HepG2 (cell line): ENCODE data around the gene XPO5. TPM values are rescaled to one million over a fixed set of nuclear protein-coding genes. Genes with fewer than 3 reads are reported as not detected.
A peak's percentile ranks its signal among the peaks of the same experiment; 100 is the strongest.

ENCODE experiments used
- ATF1 ChIP-seq: IDR thresholded peaks from 2 replicates; pipeline ENCODE4 v1.6.1; 2016; ENCODE audit warnings: mild to moderate bottlenecking, control low read depth
- ATM ChIP-seq: fragments of 450-650 bp; IDR thresholded peaks from 2 replicates; pipeline ENCODE4 v1.7.1; 2017; ENCODE audit warnings: mild to moderate bottlenecking, borderline replicate concordance
- GFI1 ChIP-seq: sonication (generic); formaldehyde crosslinking; IDR thresholded peaks from 2 replicates; pipeline ENCODE4 v1.5.0; 2020; ENCODE audit warnings: missing genetic modification reagents, mild to moderate bottlenecking, borderline replicate concordance
- HDAC1 ChIP-seq: sonication (generic); formaldehyde crosslinking; IDR thresholded peaks from 2 replicates; pipeline ENCODE4 v1.5.1; 2020; ENCODE audit warnings: mild to moderate bottlenecking, missing genetic modification reagents
- IKZF1 ChIP-seq: fragments of 450-650 bp; IDR thresholded peaks from 2 replicates; pipeline ENCODE4 v1.7.1; 2016
- JARID2 ChIP-seq: sonication (generic); formaldehyde crosslinking; IDR thresholded peaks from 2 replicates; pipeline ENCODE4 v1.8.1; 2023; ENCODE audit warnings: missing genetic modification reagents, inconsistent platforms; ENCODE audit not compliant: insufficient replicate concordance
- SMC3 ChIP-seq: IDR thresholded peaks from 2 replicates; pipeline ENCODE4 v1.6.1; 2011; ENCODE audit warnings: low read length, improper control_type of control experiment
- XRCC5 ChIP-seq: fragments of 200-400 bp; formaldehyde crosslinking; optimal IDR thresholded peaks from 2 replicates; pipeline ENCODE3; 2017; ENCODE audit warnings: mild to moderate bottlenecking, low read length
- ZBTB1 ChIP-seq: sonication (generic); formaldehyde crosslinking; IDR thresholded peaks from 2 replicates; pipeline ENCODE4 v1.4.0; 2020; ENCODE audit warnings: missing genetic modification reagents, borderline replicate concordance
- ZNF350 ChIP-seq: sonication (generic); formaldehyde crosslinking; IDR thresholded peaks from 2 replicates; pipeline ENCODE4 v1.4.0; 2020; ENCODE audit warnings: mild to moderate bottlenecking, low read depth, missing genetic modification reagents, borderline replicate concordance
- ZNF644 ChIP-seq: IDR thresholded peaks from 2 replicates; pipeline ENCODE4 v1.6.1; 2016; ENCODE audit warnings: low read depth
- ZNF782 ChIP-seq: sonication (generic); formaldehyde crosslinking; IDR thresholded peaks from 2 replicates; pipeline ENCODE4 v1.4.0; 2020; ENCODE audit warnings: missing genetic modification reagents, mild to moderate bottlenecking, borderline replicate concordance
- ZSCAN9 ChIP-seq: IDR thresholded peaks from 2 replicates; pipeline ENCODE4 v1.6.1; 2016; ENCODE audit warnings: borderline replicate concordance
- polyA plus RNA-seq, 8 experiments: library from polyadenylated mRNA; depleted of rRNA in 3 of 8; stranded (reverse) in 7 of 8; unstranded in 1 of 8; fragments of >200 nt; fragmentation: Illumina TruSeq in 4 of 8; extraction: Trizol in 4 of 8; gene quantifications; 2 replicates each; pipeline versions ENCODE4 v1.2.1 to v1.2.3, GENCODE V29; 2011 to 2016; ENCODE audit warnings: low read depth in 4 of 8, missing spikeins in 1 of 8, mixed read lengths in 1 of 8; ENCODE audit not compliant: insufficient read depth in 1 of 8
- total RNA-seq, 5 experiments: library from RNA; depleted of rRNA; stranded (reverse); fragments of >200 nt; fragmentation: Illumina TruSeq; extraction: Trizol; gene quantifications; 2 replicates each; pipeline ENCODE4 v1.2.3, GENCODE V29; 2016; ENCODE audit warnings: low read depth in 1 of 5
- TF ChIP-seq, protein P1 (sequence below): sonication (generic); formaldehyde crosslinking; IDR thresholded peaks from 2 replicates; pipeline ENCODE4 v1.4.0; 2020; ENCODE audit warnings: missing genetic modification reagents, borderline replicate concordance
- TF ChIP-seq, protein P2 (sequence below): sonication (generic); formaldehyde crosslinking; IDR thresholded peaks from 2 replicates; pipeline ENCODE4 v1.8.0; 2022; ENCODE audit warnings: missing genetic modification reagents, mild to moderate bottlenecking, inconsistent platforms, borderline replicate concordance
- TF ChIP-seq, protein P3 (sequence below): IDR thresholded peaks from 2 replicates; pipeline ENCODE4 v1.6.1; 2016; ENCODE audit warnings: missing compliant biosample characterization, missing genetic modification reagents, borderline replicate concordance
- TF ChIP-seq, protein P4 (sequence below): IDR thresholded peaks from 2 replicates; pipeline ENCODE4 v1.6.1; 2012; ENCODE audit warnings: inconsistent platforms
- TF ChIP-seq, protein P5 (sequence below): sonication (generic); formaldehyde crosslinking; IDR thresholded peaks from 2 replicates; pipeline ENCODE4 v1.5.0; 2020; ENCODE audit warnings: mild to moderate bottlenecking, missing genetic modification reagents
- TF ChIP-seq, protein P6 (sequence below): sonication (generic); formaldehyde crosslinking; IDR thresholded peaks from 2 replicates; pipeline ENCODE4 v1.4.0; 2020; ENCODE audit warnings: missing genetic modification reagents

The XPO5 gene
- total and polyA plus RNA-seq, 2 of the 13 experiments (the other 11 are each of a cell fraction or from before 2014, with no cell fraction given): 52.2 to 68.0 TPM

DNA sequence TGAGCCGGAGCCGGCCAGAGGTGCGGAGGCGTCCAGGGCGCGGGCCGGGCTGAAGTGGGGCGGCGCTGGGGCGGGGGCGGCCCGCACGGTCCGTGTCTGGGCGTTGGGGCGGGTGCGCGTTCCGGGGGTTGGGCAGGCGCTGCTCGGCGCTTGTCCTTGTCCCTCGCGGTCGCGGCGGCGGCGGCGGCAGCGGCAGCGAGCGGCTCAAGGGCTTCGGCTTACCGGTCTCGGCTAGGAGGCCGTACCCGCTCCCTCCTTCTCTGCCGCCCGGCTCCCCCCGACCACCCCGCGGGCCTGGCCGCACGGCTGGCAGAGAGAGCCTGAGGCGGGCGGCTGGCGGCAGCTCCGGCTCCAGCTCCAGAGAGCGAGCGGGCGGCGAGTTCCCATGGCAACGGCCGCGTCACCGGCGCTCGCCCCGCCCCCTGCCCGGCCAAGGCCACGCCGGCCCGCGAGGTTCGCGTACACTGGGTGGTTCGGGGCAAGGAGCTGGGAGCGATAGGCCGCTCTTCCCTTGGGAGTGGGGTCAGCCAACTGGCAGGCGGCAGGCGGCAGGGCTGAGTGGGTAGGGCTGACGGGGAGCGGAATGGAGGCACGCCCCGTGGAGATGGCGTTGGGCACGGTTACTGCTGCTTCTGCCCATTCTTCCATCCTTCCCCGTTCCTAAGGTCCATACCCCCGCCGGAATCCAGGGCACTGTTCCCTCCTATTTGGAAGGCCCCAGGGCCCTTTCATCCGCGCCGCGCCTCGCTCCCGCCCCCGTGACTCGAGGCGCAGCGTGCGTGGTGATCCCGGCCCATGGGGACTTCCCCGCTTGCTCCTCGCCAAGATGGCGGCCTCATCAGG is 65.6 kb downstream of the XPO5 start, which contains the start of gene LRRC73 (continued):
- TF ChIP-seq, protein P1, sequence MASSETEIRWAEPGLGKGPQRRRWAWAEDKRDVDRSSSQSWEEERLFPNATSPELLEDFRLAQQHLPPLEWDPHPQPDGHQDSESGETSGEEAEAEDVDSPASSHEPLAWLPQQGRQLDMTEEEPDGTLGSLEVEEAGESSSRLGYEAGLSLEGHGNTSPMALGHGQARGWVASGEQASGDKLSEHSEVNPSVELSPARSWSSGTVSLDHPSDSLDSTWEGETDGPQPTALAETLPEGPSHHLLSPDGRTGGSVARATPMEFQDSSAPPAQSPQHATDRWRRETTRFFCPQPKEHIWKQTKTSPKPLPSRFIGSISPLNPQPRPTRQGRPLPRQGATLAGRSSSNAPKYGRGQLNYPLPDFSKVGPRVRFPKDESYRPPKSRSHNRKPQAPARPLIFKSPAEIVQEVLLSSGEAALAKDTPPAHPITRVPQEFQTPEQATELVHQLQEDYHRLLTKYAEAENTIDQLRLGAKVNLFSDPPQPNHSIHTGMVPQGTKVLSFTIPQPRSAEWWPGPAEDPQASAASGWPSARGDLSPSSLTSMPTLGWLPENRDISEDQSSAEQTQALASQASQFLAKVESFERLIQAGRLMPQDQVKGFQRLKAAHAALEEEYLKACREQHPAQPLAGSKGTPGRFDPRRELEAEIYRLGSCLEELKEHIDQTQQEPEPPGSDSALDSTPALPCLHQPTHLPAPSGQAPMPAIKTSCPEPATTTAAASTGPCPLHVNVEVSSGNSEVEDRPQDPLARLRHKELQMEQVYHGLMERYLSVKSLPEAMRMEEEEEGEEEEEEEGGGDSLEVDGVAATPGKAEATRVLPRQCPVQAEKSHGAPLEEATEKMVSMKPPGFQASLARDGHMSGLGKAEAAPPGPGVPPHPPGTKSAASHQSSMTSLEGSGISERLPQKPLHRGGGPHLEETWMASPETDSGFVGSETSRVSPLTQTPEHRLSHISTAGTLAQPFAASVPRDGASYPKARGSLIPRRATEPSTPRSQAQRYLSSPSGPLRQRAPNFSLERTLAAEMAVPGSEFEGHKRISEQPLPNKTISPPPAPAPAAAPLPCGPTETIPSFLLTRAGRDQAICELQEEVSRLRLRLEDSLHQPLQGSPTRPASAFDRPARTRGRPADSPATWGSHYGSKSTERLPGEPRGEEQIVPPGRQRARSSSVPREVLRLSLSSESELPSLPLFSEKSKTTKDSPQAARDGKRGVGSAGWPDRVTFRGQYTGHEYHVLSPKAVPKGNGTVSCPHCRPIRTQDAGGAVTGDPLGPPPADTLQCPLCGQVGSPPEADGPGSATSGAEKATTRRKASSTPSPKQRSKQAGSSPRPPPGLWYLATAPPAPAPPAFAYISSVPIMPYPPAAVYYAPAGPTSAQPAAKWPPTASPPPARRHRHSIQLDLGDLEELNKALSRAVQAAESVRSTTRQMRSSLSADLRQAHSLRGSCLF: no peak
- TF ChIP-seq ZNF350 (CRISPR knock-in tag) (no peak; the same call in 1 of the 2 replicates), HDAC1 (CRISPR knock-in tag) (peak; percentile 81), XRCC5 (peak; percentile 73), ZNF782 (CRISPR knock-in tag) (peak; percentile 57; the same call in 1 of the 2 replicates), SMC3 (no peak), ZBTB1 (no peak), ATF1 (CRISPR knock-in tag) (no peak), ZNF644 (CRISPR knock-in tag) (no peak), ATM (no peak), JARID2 (no peak), IKZF1 (no peak), ZSCAN9 (CRISPR knock-in tag) (no peak), GFI1 (CRISPR knock-in tag) (no peak; the same call in 1 of the 2 replicates)
- TF ChIP-seq, protein P2, sequence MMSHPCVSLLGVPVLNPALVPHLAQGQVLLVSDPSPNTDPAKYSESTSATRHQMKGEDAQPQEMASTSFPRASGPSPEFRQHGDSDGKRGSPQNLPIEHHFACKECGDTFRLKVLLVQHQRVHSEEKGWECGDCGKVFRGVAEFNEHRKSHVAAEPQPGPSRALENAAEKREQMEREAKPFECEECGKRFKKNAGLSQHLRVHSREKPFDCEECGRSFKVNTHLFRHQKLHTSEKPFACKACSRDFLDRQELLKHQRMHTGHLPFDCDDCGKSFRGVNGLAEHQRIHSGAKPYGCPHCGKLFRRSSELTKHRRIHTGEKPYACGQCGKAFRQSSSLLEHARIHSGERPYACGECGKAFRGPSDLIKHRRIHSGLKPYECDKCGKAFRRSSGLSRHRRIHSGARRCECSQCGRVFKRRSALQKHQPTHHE (CRISPR knock-in tag): no peak
- TF ChIP-seq, protein P3, sequence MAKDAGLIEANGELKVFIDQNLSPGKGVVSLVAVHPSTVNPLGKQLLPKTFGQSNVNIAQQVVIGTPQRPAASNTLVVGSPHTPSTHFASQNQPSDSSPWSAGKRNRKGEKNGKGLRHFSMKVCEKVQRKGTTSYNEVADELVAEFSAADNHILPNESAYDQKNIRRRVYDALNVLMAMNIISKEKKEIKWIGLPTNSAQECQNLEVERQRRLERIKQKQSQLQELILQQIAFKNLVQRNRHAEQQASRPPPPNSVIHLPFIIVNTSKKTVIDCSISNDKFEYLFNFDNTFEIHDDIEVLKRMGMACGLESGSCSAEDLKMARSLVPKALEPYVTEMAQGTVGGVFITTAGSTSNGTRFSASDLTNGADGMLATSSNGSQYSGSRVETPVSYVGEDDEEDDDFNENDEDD (CRISPR knock-in tag): peak; percentile 27; the same call in 1 of the 2 replicates
- TF ChIP-seq, protein P4, sequence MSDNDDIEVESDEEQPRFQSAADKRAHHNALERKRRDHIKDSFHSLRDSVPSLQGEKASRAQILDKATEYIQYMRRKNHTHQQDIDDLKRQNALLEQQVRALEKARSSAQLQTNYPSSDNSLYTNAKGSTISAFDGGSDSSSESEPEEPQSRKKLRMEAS: peak; percentile 53
- TF ChIP-seq, protein P5, sequence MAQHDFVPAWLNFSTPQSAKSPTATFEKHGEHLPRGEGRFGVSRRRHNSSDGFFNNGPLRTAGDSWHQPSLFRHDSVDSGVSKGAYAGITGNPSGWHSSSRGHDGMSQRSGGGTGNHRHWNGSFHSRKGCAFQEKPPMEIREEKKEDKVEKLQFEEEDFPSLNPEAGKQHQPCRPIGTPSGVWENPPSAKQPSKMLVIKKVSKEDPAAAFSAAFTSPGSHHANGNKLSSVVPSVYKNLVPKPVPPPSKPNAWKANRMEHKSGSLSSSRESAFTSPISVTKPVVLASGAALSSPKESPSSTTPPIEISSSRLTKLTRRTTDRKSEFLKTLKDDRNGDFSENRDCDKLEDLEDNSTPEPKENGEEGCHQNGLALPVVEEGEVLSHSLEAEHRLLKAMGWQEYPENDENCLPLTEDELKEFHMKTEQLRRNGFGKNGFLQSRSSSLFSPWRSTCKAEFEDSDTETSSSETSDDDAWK (CRISPR knock-in tag): no peak
- TF ChIP-seq, protein P6, sequence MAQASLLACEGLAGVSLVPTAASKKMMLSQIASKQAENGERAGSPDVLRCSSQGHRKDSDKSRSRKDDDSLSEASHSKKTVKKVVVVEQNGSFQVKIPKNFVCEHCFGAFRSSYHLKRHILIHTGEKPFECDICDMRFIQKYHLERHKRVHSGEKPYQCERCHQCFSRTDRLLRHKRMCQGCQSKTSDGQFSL (CRISPR knock-in tag): no peak
